GM12878 (cell line): ENCODE measurements around the gene NRG3. TPM values are rescaled to one million over a fixed set of nuclear protein-coding genes. Genes with fewer than 3 reads are reported as not detected.

Experiments
- ATAC-seq: fragments of 200-7000 bp; cut with Tn5 transposase; 3 replicates; pipeline ENCODE4 v1.9.1; 2020; ENCODE audit warnings: mild to moderate bottlenecking, moderate library complexity
- BruUV-seq: library from RNA; stranded (reverse); fragments of 400-500 nt; replicated peaks from 2 replicates; lab custom pipeline; 2021; lab: Mats Ljungman, UMichigan
- CTCF ChIA-PET: fragments of 300-600 bp; sonication (Branson Sonifier 250); formaldehyde crosslinking; extraction: SDS; loops from one replicate; lab custom pipeline; 2021; ENCODE audit warnings: inconsistent platforms; lab: Yijun Ruan, JAX
- POLR2A ChIA-PET: fragments of 350-600 bp; formaldehyde crosslinking; extraction: SDS; loops from one replicate; lab custom pipeline; 2021; ENCODE audit warnings: inconsistent platforms; lab: Charles Lee
- RAD21 ChIA-PET: fragments of 300-600 bp; sonication (Branson Sonifier 250); formaldehyde crosslinking; loops from one replicate; lab custom pipeline; 2023; ENCODE audit warnings: antibody characterized with exemption; ENCODE audit not compliant: unreplicated experiment; lab: Charles Lee
- SMC1A ChIA-PET: fragments of 300-600 bp; sonication (Branson Sonifier 250); formaldehyde crosslinking; loops from one replicate; lab custom pipeline; 2023; ENCODE audit not compliant: unreplicated experiment, uncharacterized antibody; lab: Charles Lee
- DNase-seq: peaks from one replicate; pipeline ENCODE4 v3.0.0-alpha.2; 2011; ENCODE audit warnings: low read depth, low spot score
- FAIRE-seq: peaks from 3 replicates; lab custom pipeline; 2011; peaks lifted over from hg19 to GRCh38; lab: Jason Lieb, UNC
- H2AFZ ChIP-seq: 2 replicates; pipeline ENCODE4 v1.6.0; 2011; ENCODE audit warnings: low read depth, low read length, control low read depth; ENCODE audit not compliant: control insufficient read depth
- H3K27ac ChIP-seq: 2 replicates; pipeline ENCODE4 v1.5.1; 2011; ENCODE audit warnings: control low read depth; ENCODE audit not compliant: control insufficient read depth, insufficient read depth
- H3K27me3 ChIP-seq, 2 experiments: replicated peaks in 1 of 2; 2 replicates each; pipeline versions ENCODE4 v1.6.0 to v1.6.1; 2011; ENCODE audit warnings: low read length in 1 of 2; ENCODE audit not compliant: control insufficient read depth in 2 of 2, insufficient read depth in 2 of 2
- H3K36me3 ChIP-seq, 2 experiments: 2 replicates each; pipeline ENCODE4 v1.5.1; 2011; ENCODE audit warnings: low read length in 1 of 2; ENCODE audit not compliant: control insufficient read depth in 2 of 2, insufficient read depth in 2 of 2
- H3K4me1 ChIP-seq: 2 replicates; pipeline ENCODE4 v1.6.1; 2011; ENCODE audit warnings: mild to moderate bottlenecking, low read length, moderate library complexity, mixed read lengths; ENCODE audit not compliant: control insufficient read depth, insufficient read depth
- H3K4me2 ChIP-seq: 2 replicates; pipeline ENCODE4 v1.6.0; 2011; ENCODE audit warnings: control low read depth; ENCODE audit not compliant: control insufficient read depth, insufficient read depth
- H3K4me3 ChIP-seq: fragments of 200-600 bp; sonication (generic); 2 replicates; pipeline ENCODE4 v1.5.1; 2016
- H3K79me2 ChIP-seq: 2 replicates; pipeline ENCODE4 v1.6.0; 2011; ENCODE audit warnings: low read length; ENCODE audit not compliant: control insufficient read depth, insufficient read depth
- H3K9ac ChIP-seq: 2 replicates; pipeline ENCODE4 v1.8.0; 2011; ENCODE audit warnings: low read length, control low read depth, mixed read lengths; ENCODE audit not compliant: control insufficient read depth, insufficient read depth
- H3K9me3 ChIP-seq: replicated peaks from 3 replicates; pipeline ENCODE4 v1.5.1; 2011; ENCODE audit warnings: mild to moderate bottlenecking, low read length; ENCODE audit not compliant: control insufficient read depth, insufficient read depth
- H4K20me1 ChIP-seq: 2 replicates; pipeline ENCODE4 v1.6.0; 2011; ENCODE audit not compliant: control insufficient read depth, insufficient read depth
- CREB1 ChIP-seq: IDR thresholded peaks from 2 replicates; pipeline ENCODE4 v1.6.1; 2012; ENCODE audit warnings: low read depth, mild to moderate bottlenecking, inconsistent platforms
- EED ChIP-seq: sonication (generic); IDR thresholded peaks from 2 replicates; pipeline ENCODE4 v1.6.1; 2016; ENCODE audit warnings: antibody characterized with exemption, low read depth
- IRF4 ChIP-seq: IDR thresholded peaks from 2 replicates; pipeline ENCODE4 v1.6.1; 2011; ENCODE audit warnings: low read depth, low read length
- JUND ChIP-seq: IDR thresholded peaks from 2 replicates; pipeline ENCODE4 v1.6.1; 2012; ENCODE audit warnings: low read depth, mild to moderate bottlenecking, low read length, improper control_type of control experiment, moderate library complexity
- NFXL1 ChIP-seq: fragments of 450-650 bp; IDR thresholded peaks from 2 replicates; pipeline ENCODE4 v1.6.1; 2017; ENCODE audit warnings: antibody characterized with exemption, mild to moderate bottlenecking, borderline replicate concordance
- PRDM15 ChIP-seq: fragments of 450-650 bp; formaldehyde crosslinking; IDR thresholded peaks from 2 replicates; pipeline ENCODE4 v1.4.0; 2020; ENCODE audit warnings: mild to moderate bottlenecking, moderate library complexity
- RELB ChIP-seq: fragments of 450-650 bp; IDR thresholded peaks from 2 replicates; pipeline ENCODE4 v1.6.1; 2017; ENCODE audit warnings: low read depth, mild to moderate bottlenecking, moderate library complexity
- RUNX3 ChIP-seq: IDR thresholded peaks from 2 replicates; pipeline ENCODE4 v1.6.1; 2012; ENCODE audit warnings: low read length, inconsistent platforms
- SRF ChIP-seq, 2 experiments: IDR thresholded peaks; 2 replicates each; pipeline ENCODE4 v1.6.1; 2011; ENCODE audit warnings: low read depth in 2 of 2, low read length in 2 of 2, mild to moderate bottlenecking in 1 of 2, moderate library complexity in 1 of 2
- ZNF207 ChIP-seq: fragments of 450-650 bp; IDR thresholded peaks from 2 replicates; pipeline ENCODE4 v1.6.1; 2014; ENCODE audit warnings: antibody characterized with exemption, mild to moderate bottlenecking, borderline replicate concordance
- ZNF687 ChIP-seq: fragments of 450-650 bp; IDR thresholded peaks from 2 replicates; pipeline ENCODE4 v1.6.1; 2017; ENCODE audit warnings: mild to moderate bottlenecking, moderate library complexity
- WGBS: methylation state at CpG from one replicate; pipeline ENCODE4 v1.1.6; 2016; ENCODE audit warnings: low lambda C conversion rate; ENCODE audit not compliant: insufficient replicate concordance, insufficient coverage; ENCODE audit errors: missing lambda C conversion rate; 5-methylcytosine and 5-hydroxymethylcytosine counted together
- in situ Hi-C: fragments of 300-500 bp; cut with MboI; formaldehyde crosslinking; loops from 9 replicates; pipeline ENCODE4 v1.14.3; 2018; ENCODE audit warnings: mixed read lengths
- intact Hi-C: fragments of 100-400 bp; cut with micrococcal nuclease; formaldehyde crosslinking; loops from one replicate; pipeline ENCODE4 v1.14.2; 2022; ENCODE audit not compliant: unreplicated experiment
- polyA plus RNA-seq, 11 experiments: library from polyadenylated mRNA; depleted of rRNA in 4 of 11; unstranded in 6 of 11; stranded (reverse) in 5 of 11; fragments of >200 nt; fragmentation: Nextera tagmentation in 4 of 11; fragmentation: Illumina TruSeq in 1 of 11; extraction: Ambion mirVana in 4 of 11; extraction: Trizol in 1 of 11; gene quantifications; 1 replicate in 1 of 11; 2 replicates in 10 of 11; pipeline versions ENCODE4 v1.2.1 to v1.2.3, GENCODE V29; 2011 to 2016; ENCODE audit warnings: inconsistent platforms in 2 of 11, missing spikeins in 2 of 11, low read depth in 1 of 11
- total RNA-seq, 4 experiments: library from RNA; depleted of rRNA in 3 of 4; stranded (reverse); fragments of >200 nt in 3 of 4; fragmentation: Illumina TruSeq in 1 of 4; extraction: Trizol in 1 of 4; gene quantifications; 2 replicates each; pipeline versions ENCODE4 v1.2.1 to v1.2.3, GENCODE V29; 2013 to 2021

Gene NRG3
- total and polyA plus RNA-seq, 10 of the 15 experiments (the other 5 are each of a cell fraction or from before 2014, with no cell fraction given): 0.03 to 0.41 (median 0.17) TPM; not detected in 3

- no peak for TF ChIP-seq ZNF207
- TF ChIP-seq ZNF687: no peak
- TF ChIP-seq RUNX3: no peak
- TF ChIP-seq IRF4: no peak
These were observed 940.7 kb downstream of the NRG3 start (continued) for GRCh38 chr10:82815680-82816079.

GRCh38 chr10:82817676-82818422 is 942.9 kb downstream of the NRG3 start:
- ATAC-seq: no peak
- Histone ChIP-seq H3K27ac (no peak overlapping the region), H3K4me1 (no peaks in the 10 kb centered on the region), H3K9ac (no peak overlapping the region), H4K20me1 (no peaks in the 10 kb centered on the region), H3K9me3 (no peaks in the 10 kb centered on the region; the same call in 2 of the 3 replicates), H2AFZ (no peak overlapping the region), H3K4me3 (no peak overlapping the region), H3K4me2 (no peak overlapping the region), H3K79me2 (no peaks in the 10 kb centered on the region), H3K36me3 (no peaks in the 10 kb centered on the region), H3K27me3 (no peaks in the 10 kb centered on the region)
- BruUV-seq: no TSS peak
- ChIA-PET POLR2A (no interaction called here), RAD21 (interaction anchor here (0.9 kb wide), 1 partner anchor 21 kb away, joined by 3 read pairs; no protein-coding TSS in a partner anchor), CTCF (interaction anchor here (1.2 kb wide), 1 partner anchor 151 kb away, joined by 3 read pairs; no protein-coding TSS in a partner anchor), SMC1A (interaction anchor here (1.3 to 1.4 kb wide), 2 partner anchors 17 to 152 kb away, joined by 4 read pairs; no protein-coding TSS in a partner anchor)
- FAIRE-seq: no peak
- 17% methylated on average over 6 of the region's 6 CpGs for WGBS
- intact Hi-C loops: loop anchor here (10.0 kb wide), 1 partner anchor 1177 kb away; no protein-coding TSS in a partner anchor
- in situ Hi-C loops: no loop called here
- DNase-seq: no peak
- TF ChIP-seq NFXL1: no peak
- no peak for TF ChIP-seq EED
- no peak for TF ChIP-seq PRDM15
- no peak for TF ChIP-seq RELB
- no peak for TF ChIP-seq CREB1
- no peak for TF ChIP-seq SRF (IDR thresholded peaks at IDR 0.05; ENCODE audit: low read depth in 2 of 2, low read length in 2 of 2)
- no peak for TF ChIP-seq JUND
